ENCODE data around the gene KDM8. TPM values are rescaled to one million over a fixed set of nuclear protein-coding genes. Genes with fewer than 3 reads are reported as not detected.
"Not testable (repeated sequence)": the region's sequence is repeated elsewhere in the genome, so short reads cannot be mapped to it uniquely, and the experiment has no call there.

Gene KDM8
- total RNA-seq, 1 donor from 2014 or later, result 9.6 TPM

GRCh38 chr16:27195941-27196595 is 7.3 kb upstream of the KDM8 start:
- no peaks in the 10 kb centered on the region for H3K36me3 Mint-ChIP-seq (ENCODE audit: unreplicated experiment)
- peaks cover 10% of the 10 kb centered on the region for H3K9me3 Mint-ChIP-seq (ENCODE audit: unreplicated experiment)
- no peaks in the 10 kb centered on the region for H3K4me1 Mint-ChIP-seq (ENCODE audit: low read depth, unreplicated experiment)
- peaks cover 6% of the 10 kb centered on the region for H3K27me3 Mint-ChIP-seq (ENCODE audit: unreplicated experiment)
- no peak overlapping the region for H3K27ac Mint-ChIP-seq (ENCODE audit: unreplicated experiment)
- DNase-seq, result no peak
- TF ChIP-seq CTCF (IDR thresholded peaks at IDR 0.05; ENCODE audit: partially characterized antibody, unreplicated experiment), result no peak
- no peak overlapping the region for H3K4me3 Mint-ChIP-seq (ENCODE audit: unreplicated experiment)

DNA sequence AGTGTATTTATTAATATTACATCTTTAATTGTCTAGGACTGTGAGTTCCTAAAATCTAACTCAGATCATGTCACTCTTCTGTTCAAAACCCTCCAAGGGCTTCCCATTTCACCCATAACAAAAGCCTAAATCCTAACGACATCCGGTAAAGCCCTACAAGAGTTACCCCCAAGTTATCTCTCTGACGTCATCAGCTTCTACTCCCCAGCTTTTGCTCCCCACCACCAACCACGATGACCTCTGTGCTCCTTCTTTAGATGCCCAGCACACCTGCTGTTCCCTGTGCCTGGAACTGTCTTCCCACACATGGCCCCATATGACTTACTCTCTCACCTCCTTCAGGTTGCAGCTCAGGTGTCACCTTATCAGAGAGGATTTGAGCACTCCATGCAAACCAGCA is 6.3 kb upstream of the KDM8 start:
- Mint-ChIP-seq H3K9me3 (ENCODE audit: unreplicated experiment) (peaks cover 7% of the 10 kb centered on the region), H3K4me1 (ENCODE audit: low read depth, unreplicated experiment) (no peaks in the 10 kb centered on the region), H3K4me3 (ENCODE audit: unreplicated experiment) (no peak overlapping the region), H3K36me3 (ENCODE audit: unreplicated experiment) (no peaks in the 10 kb centered on the region), H3K27ac (ENCODE audit: unreplicated experiment) (no peak overlapping the region), H3K27me3 (ENCODE audit: unreplicated experiment) (peaks cover 10% of the 10 kb centered on the region)
- no peak for TF ChIP-seq CTCF (IDR thresholded peaks at IDR 0.05; ENCODE audit: partially characterized antibody, unreplicated experiment)
- no peak for DNase-seq

- no peak for DNase-seq
- TF ChIP-seq CTCF (IDR thresholded peaks at IDR 0.05; ENCODE audit: partially characterized antibody, unreplicated experiment), result no peak
- H3K36me3 Mint-ChIP-seq (ENCODE audit: unreplicated experiment), result no peaks in the 10 kb centered on the region
- H3K4me1 Mint-ChIP-seq (ENCODE audit: low read depth, unreplicated experiment), result peaks cover 2% of the 10 kb centered on the region
- peaks cover 12% of the 10 kb centered on the region for H3K27me3 Mint-ChIP-seq (ENCODE audit: unreplicated experiment)
- H3K4me3 Mint-ChIP-seq (ENCODE audit: unreplicated experiment), result no peak overlapping the region
- no peak overlapping the region for H3K27ac Mint-ChIP-seq (ENCODE audit: unreplicated experiment)
- peaks cover 16% of the 10 kb centered on the region for H3K9me3 Mint-ChIP-seq (ENCODE audit: unreplicated experiment)
Measured at GRCh38 chr16:27198451-27199234, 4.7 kb upstream of the KDM8 start.

DNA sequence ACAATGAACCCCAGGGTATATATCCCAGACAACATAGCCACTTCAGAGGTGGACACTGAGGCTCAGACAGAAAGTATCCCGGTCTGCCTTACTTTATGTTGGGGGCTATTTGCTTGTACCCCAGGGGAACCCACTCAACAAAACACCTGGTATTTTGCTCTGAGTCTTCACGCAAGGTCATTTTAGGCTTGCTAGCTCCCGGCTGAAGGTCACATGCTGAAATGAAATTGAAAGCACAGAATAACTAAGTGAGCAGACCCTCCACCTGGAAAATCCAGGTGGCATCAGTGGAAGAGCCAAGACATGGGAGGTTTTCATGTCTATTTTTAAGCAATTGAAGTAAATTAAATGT is 4.1 kb upstream of the KDM8 start:
- H3K4me1 Mint-ChIP-seq (ENCODE audit: low read depth, unreplicated experiment), result peaks cover 2% of the 10 kb centered on the region
- H3K9me3 Mint-ChIP-seq (ENCODE audit: unreplicated experiment), result peaks cover 19% of the 10 kb centered on the region
- no peak for DNase-seq
- no peak for TF ChIP-seq CTCF (IDR thresholded peaks at IDR 0.05; ENCODE audit: partially characterized antibody, unreplicated experiment)
- H3K4me3 Mint-ChIP-seq (ENCODE audit: unreplicated experiment), result no peak overlapping the region
- H3K27ac Mint-ChIP-seq (ENCODE audit: unreplicated experiment), result no peak overlapping the region
- H3K36me3 Mint-ChIP-seq (ENCODE audit: unreplicated experiment), result no peaks in the 10 kb centered on the region
- peaks cover 13% of the 10 kb centered on the region for H3K27me3 Mint-ChIP-seq (ENCODE audit: unreplicated experiment)

- Mint-ChIP-seq H3K4me3 (ENCODE audit: unreplicated experiment) (no peak overlapping the region), H3K9me3 (ENCODE audit: unreplicated experiment) (peaks cover 19% of the 10 kb centered on the region), H3K27ac (ENCODE audit: unreplicated experiment) (no peak overlapping the region), H3K4me1 (ENCODE audit: low read depth, unreplicated experiment) (peaks cover 5% of the 10 kb centered on the region), H3K36me3 (ENCODE audit: unreplicated experiment) (no peaks in the 10 kb centered on the region), H3K27me3 (ENCODE audit: unreplicated experiment) (peaks cover 12% of the 10 kb centered on the region)
- no peak for DNase-seq
- TF ChIP-seq CTCF (IDR thresholded peaks at IDR 0.05; ENCODE audit: partially characterized antibody, unreplicated experiment), result no peak
Measured at GRCh38 chr16:27199736-27200135, 3.6 kb upstream of the KDM8 start.

DNA sequence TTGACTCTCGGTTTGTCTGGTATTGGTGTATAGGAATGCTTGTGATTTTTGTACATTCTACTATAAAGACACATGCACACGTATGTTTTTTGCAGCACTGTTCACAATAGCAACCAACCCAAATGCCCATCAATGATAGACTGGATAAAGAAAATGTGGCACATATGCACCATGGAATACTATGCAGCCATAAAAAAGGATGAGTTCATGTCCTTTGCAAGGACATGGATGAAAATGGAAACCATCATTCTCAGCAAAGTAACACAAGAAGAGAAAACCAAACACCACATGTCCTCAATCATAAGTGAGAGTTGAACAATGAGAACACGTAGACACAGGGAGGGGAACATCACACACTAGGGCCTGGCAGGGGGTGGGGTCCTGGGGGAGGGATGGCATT is 2.4 kb upstream of the KDM8 start:
- H3K27me3 Mint-ChIP-seq (ENCODE audit: unreplicated experiment); DNase-seq; H3K36me3 Mint-ChIP-seq (ENCODE audit: unreplicated experiment); H3K4me1 Mint-ChIP-seq (ENCODE audit: low read depth, unreplicated experiment); H3K4me3 Mint-ChIP-seq (ENCODE audit: unreplicated experiment); H3K27ac Mint-ChIP-seq (ENCODE audit: unreplicated experiment): not testable (repeated sequence)
- H3K9me3 Mint-ChIP-seq (ENCODE audit: unreplicated experiment), result peaks cover 19% of the 10 kb centered on the region

All from glutamatergic neuron (in vitro differentiated cells).